Small intestine (tissue), 7 donors: ENCODE results near the gene SIGLEC5. TPM values are rescaled to one million over a fixed set of nuclear protein-coding genes. Genes with fewer than 3 reads are reported as not detected.
A peak's percentile ranks its signal among the peaks of the same experiment; 100 is the strongest.

Experiments
- DNase-seq, 2 donors: peaks; one replicate each; pipeline versions ENCODE4 v3.0.0 to v3.0.0-alpha.2; 2013
- FAIRE-seq: peaks from 2 replicates; lab custom pipeline; 2012; peaks lifted over from hg19 to GRCh38; lab: Jason Lieb, UNC
- H3K27ac ChIP-seq, 3 donors: one replicate each; pipeline ENCODE4 v1.5.1; 2013; ENCODE audit warnings: low read length in 2 of 3, mild to moderate bottlenecking in 2 of 3, control low read depth in 1 of 3, inconsistent platforms in 1 of 3, low read depth in 1 of 3, moderate library complexity in 1 of 3
- H3K27me3 ChIP-seq, 3 donors: one replicate each; pipeline ENCODE4 v1.6.1; 2013; ENCODE audit warnings: low read length in 3 of 3, inconsistent platforms in 1 of 3; ENCODE audit not compliant: control insufficient read depth in 3 of 3, insufficient read depth in 3 of 3
- H3K36me3 ChIP-seq, 3 donors: one replicate each; pipeline ENCODE4 v1.6.1; 2013; ENCODE audit warnings: low read length in 3 of 3, inconsistent platforms in 1 of 3, low read depth in 1 of 3, mild to moderate bottlenecking in 1 of 3, moderate library complexity in 1 of 3; ENCODE audit not compliant: control insufficient read depth in 3 of 3, insufficient read depth in 2 of 3
- H3K4me1 ChIP-seq, 3 donors: one replicate each; pipeline ENCODE4 v1.6.1; 2013; ENCODE audit warnings: low read length in 2 of 3, inconsistent platforms in 1 of 3, low read depth in 1 of 3, mild to moderate bottlenecking in 1 of 3, moderate library complexity in 1 of 3; ENCODE audit not compliant: control insufficient read depth in 3 of 3, insufficient read depth in 2 of 3
- H3K4me3 ChIP-seq, 3 donors: one replicate each; pipeline ENCODE4 v1.5.1; 2013; ENCODE audit warnings: low read length in 3 of 3, control low read depth in 1 of 3, inconsistent platforms in 1 of 3, low read depth in 1 of 3, mild to moderate bottlenecking in 1 of 3, moderate library complexity in 1 of 3
- H3K9me3 ChIP-seq, 2 donors: one replicate each; pipeline ENCODE4 v1.6.1; 2013; ENCODE audit warnings: low read depth in 1 of 2, low read length in 1 of 2; ENCODE audit not compliant: control insufficient read depth in 2 of 2, insufficient read depth in 1 of 2
- WGBS, 3 donors: extraction: QIAGEN DNeasy Blood & Tissue Kit; methylation state at CpG; one replicate each; pipeline ENCODE4 v1.1.7; 2013; 5-methylcytosine and 5-hydroxymethylcytosine counted together
- polyA plus RNA-seq, 4 donors: library from polyadenylated mRNA; stranded (reverse) in 3 of 4; unstranded in 1 of 4; fragments of 200-250 nt in 3 of 4; fragments of 120-200 nt in 1 of 4; gene quantifications; one replicate each; pipeline versions ENCODE4 v1.2.1 to v1.2.3, GENCODE V29; 2013
- donor health status: healthy with polysubstance abuse.
- donor health status: control.
- donor health status: control.
- donor health status: Bipolar disorder and iron deficiency.
- donor health status: healthy.

The SIGLEC5 gene
- polyA plus RNA-seq, 4 donors = 0.06 TPM; not detected in 3

DNA sequence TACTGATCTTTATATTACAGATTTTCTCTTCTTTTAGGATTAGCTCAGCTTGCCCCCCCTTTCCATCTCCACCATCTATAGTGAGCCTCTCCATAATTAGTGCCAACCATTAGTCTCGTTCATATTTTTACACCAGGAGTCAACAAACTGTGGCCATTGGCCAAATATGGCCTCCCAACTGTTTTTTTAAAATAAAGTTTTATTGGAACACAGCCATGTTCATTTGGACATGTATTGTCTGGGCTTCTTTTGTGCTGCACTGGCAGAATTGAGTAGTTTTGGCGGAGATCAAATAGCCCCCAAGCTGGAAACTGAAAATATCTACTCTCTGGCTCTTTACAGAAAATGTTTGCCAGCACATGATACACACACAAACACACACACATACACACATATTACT lies 40.7 kb downstream of the SIGLEC5 start:
- peaks cover 4 to 17% (median 10%) of the 10 kb centered on the region in 3 donors for H3K36me3 ChIP-seq
- H3K27me3 ChIP-seq = no peaks in the 10 kb centered on the region
- DNase-seq (no peak), FAIRE-seq (no peak)
- no peak overlapping the region for H3K4me3 ChIP-seq
- no peak overlapping the region for H3K27ac ChIP-seq
- H3K9me3 ChIP-seq = peaks cover 2 to 18% of the 10 kb centered on the region in 2 donors
- peaks cover 0 to 5% (median 5%) of the 10 kb centered on the region in 3 donors for H3K4me1 ChIP-seq
- WGBS, 3 donors = 95 to 98% (median 98%) methylated on average over 2 of the region's 2 CpGs

DNA sequence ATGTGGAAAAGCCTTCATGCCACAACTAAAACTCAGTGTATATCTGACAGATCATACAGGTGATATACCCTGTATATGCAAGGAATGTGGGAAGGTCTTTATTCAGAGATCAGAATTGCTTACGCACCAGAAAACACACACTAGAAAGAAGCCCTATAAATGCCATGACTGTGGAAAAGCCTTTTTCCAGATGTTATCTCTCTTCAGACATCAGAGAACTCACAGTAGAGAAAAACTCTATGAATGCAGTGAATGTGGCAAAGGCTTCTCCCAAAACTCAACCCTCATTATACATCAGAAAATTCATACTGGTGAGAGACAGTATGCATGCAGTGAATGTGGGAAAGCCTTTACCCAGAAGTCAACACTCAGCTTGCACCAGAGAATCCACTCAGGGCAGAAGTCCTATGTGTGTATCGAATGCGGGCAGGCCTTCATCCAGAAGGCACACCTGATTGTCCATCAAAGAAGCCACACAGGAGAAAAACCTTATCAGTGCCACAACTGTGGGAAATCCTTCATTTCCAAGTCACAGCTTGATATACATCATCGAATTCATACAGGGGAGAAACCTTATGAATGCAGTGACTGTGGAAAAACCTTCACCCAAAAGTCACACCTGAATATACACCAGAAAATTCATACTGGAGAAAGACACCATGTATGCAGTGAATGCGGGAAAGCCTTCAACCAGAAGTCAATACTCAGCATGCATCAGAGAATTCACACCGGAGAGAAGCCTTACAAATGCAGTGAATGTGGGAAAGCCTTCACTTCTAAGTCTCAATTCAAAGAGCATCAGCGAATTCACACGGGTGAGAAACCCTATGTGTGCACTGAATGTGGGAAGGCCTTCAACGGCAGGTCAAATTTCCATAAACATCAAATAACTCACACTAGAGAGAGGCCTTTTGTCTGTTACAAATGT lies 42.7 kb downstream of the SIGLEC5 start:
- H3K36me3 ChIP-seq = peaks cover 4 to 25% (median 12%) of the 10 kb centered on the region in 3 donors
- FAIRE-seq = no peak
- 96 to 98% (median 98%) methylated on average over 9 of the region's 9 CpGs for WGBS, 3 donors

DNA sequence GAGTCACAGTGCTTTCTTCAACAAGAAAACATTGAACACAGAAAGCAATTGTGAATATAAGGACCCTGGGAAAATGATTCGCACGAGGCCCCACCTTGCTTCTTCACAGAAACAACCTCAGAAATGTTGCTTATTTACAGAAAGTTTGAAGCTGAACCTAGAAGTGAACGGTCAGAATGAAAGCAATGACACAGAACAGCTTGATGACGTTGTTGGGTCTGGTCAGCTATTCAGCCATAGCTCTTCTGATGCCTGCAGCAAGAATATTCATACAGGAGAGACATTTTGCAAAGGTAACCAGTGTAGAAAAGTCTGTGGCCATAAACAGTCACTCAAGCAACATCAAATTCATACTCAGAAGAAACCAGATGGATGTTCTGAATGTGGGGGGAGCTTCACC lies 43.4 kb downstream of the SIGLEC5 start:
- peaks cover 4 to 28% (median 12%) of the 10 kb centered on the region in 3 donors for H3K36me3 ChIP-seq
- no peak overlapping the region for H3K27ac ChIP-seq
- 91 to 94% (median 92%) methylated on average over 4 of the region's 4 CpGs for WGBS, 3 donors

More for the DNA sequence above, 42.7 kb downstream of the SIGLEC5 start:
- no peak overlapping the region for H3K27ac ChIP-seq
- H3K4me1 ChIP-seq = no peaks in the 10 kb centered on the region
- DNase-seq = no peak
- no peaks in the 10 kb centered on the region for H3K27me3 ChIP-seq
- H3K9me3 ChIP-seq = peaks cover 2 to 18% of the 10 kb centered on the region in 2 donors
- no peak overlapping the region for H3K4me3 ChIP-seq

DNA sequence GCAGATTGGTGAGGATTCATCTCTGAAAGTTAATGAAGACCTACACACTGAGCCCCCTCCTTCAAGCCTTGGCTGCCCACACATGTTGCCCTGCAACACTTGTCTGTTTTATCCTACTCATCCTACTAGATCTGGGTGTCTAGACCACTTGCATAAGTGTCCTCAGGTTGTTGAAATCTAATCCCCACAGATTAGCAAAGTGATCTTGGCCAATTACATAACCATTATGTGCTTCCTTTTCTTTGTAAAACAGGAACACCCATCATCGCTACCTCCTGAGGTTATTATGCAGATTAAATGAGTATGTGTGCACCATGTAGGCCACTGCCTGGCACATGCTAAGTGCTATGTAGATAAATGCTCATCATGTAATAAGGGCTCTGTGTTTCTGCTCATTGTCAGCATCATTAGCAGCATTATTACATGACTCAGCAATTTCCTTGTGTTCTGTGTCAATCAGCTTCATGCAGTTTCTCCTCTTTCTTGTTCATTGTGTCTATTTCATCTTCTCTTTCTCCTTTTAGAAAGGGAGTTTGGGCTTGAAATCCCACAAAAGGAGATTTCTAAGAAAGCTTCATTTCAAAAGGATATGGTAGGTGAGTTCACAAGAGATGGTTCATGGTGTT lies 44.0 kb downstream of the SIGLEC5 start:
- 92 to 95% (median 93%) methylated on average over 1 of the region's 1 CpG for WGBS, 3 donors
- Histone ChIP-seq H3K4me1 (no peaks in the 10 kb centered on the region), H3K36me3 (peaks cover 8 to 32% (median 12%) of the 10 kb centered on the region in 3 donors), H3K4me3 (no peak overlapping the region), H3K9me3 (peaks cover 2 to 18% of the 10 kb centered on the region in 2 donors), H3K27ac (no peak overlapping the region), H3K27me3 (no peaks in the 10 kb centered on the region)
- DNase-seq = no peak
- FAIRE-seq = no peak

More for the DNA sequence above, 43.4 kb downstream of the SIGLEC5 start:
- Histone ChIP-seq H3K4me1 (no peaks in the 10 kb centered on the region), H3K4me3 (no peak overlapping the region), H3K27me3 (no peaks in the 10 kb centered on the region), H3K9me3 (peaks cover 2 to 18% of the 10 kb centered on the region in 2 donors)
- FAIRE-seq = no peak
- DNase-seq = no peak

DNA sequence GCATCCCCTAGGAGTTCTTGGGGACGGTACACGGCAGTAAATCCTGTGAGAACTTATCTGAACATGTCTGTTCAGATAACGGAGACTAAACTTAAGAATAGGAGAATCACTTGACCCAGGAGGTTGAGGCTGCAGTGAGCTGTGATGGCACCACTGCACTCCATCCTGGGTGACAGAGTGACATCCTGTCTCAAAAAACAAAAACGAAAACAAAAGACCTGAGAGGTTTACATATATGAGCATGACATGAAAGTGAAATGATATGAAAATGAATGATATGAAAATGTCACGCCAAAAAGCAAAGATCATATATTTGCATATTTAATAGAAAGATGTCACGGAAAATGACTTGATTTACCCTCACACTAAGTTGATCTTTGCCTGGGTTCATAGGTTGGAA lies 53.4 kb downstream of the SIGLEC5 start:
- Histone ChIP-seq H3K27me3 (no peaks in the 10 kb centered on the region), H3K27ac (no peak overlapping the region), H3K9me3 (no peaks in the 10 kb centered on the region), H3K4me1 (peaks cover 0 to 6% (median 5%) of the 10 kb centered on the region in 3 donors), H3K4me3 (no peak overlapping the region), H3K36me3 (peaks cover 0 to 16% (median 14%) of the 10 kb centered on the region in 3 donors)
- WGBS, 3 donors = 87 to 94% (median 92%) methylated on average over 6 of the region's 6 CpGs
- no peak for DNase-seq
- FAIRE-seq = no peak

DNA sequence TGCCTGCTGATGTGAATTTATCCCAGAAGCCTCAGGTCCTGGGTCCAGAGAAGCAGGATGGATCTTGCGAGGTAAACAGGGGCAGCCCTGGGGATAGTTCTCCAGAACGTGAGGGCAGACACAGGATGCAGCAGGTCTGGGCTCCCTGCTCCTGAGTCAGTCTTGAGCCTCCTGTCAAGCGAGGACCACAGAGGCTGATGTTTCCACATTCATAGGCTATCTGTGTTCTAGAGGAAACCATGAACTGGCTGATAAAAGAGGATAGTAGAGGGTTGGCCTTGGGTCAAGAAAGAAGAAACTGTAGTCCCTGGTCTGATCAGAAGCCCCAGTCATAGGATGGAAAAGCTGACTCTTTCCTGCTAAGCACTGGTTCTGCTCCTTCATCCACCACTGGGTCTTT lies 56.9 kb downstream of the SIGLEC5 start:
- DNase-seq (no peak), FAIRE-seq (no peak)
- no peaks in the 10 kb centered on the region for H3K27me3 ChIP-seq
- H3K27ac ChIP-seq = no peak overlapping the region
- peaks cover 0 to 9% (median 8%) of the 10 kb centered on the region in 3 donors for H3K36me3 ChIP-seq
- no peak overlapping the region for H3K4me3 ChIP-seq
- peaks cover 0 to 9% (median 7%) of the 10 kb centered on the region in 3 donors for H3K4me1 ChIP-seq
- WGBS, 3 donors = 95 to 100% (median 98%) methylated on average over 3 of the region's 3 CpGs
- H3K9me3 ChIP-seq = no peaks in the 10 kb centered on the region

DNA sequence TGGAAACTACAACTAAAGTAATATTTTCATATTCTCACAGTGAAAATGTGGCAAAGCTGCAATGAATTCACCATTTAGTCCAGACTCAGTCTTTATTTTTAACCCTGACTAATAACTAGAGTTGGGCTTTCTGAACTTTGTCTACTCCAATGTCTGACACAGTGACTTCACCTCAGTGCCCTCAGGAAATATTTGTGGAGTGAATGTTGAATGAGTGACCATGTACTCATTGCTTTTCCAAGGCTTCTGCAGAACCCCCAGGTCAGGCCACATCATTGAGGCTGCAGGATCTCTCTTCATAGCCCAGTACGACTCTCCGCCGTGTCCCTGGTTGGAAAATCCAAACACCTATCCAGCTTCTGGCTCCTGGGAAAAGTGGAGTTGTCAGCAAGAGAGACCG lies 57.3 kb downstream of the SIGLEC5 start:
- Histone ChIP-seq H3K4me1 (peaks cover 0 to 9% (median 7%) of the 10 kb centered on the region in 3 donors), H3K9me3 (no peaks in the 10 kb centered on the region), H3K27ac (no peak overlapping the region), H3K36me3 (peaks cover 0 to 9% (median 7%) of the 10 kb centered on the region in 3 donors), H3K27me3 (no peaks in the 10 kb centered on the region), H3K4me3 (no peak overlapping the region)
- DNase-seq (no peak), FAIRE-seq (no peak)
- 96 to 100% (median 98%) methylated on average over 4 of the region's 4 CpGs for WGBS, 3 donors

DNA sequence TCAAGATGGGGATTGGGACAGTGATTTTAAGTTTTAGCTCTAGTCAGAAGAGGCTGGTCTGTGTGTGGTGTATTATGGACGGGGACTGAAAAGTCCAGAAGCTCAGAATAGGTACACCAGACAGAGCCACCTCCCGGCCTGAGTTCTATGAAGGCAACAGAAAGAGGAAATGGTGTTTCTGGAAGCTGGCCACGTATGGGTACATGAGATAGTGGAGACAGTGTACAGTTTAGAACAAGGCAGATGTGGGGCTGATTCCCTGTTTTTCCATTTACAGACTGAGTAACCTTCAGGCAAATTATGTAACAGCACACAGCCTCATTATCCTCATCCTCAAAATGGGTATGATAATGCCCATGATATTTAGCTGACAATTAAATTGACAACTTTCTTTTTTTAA lies 57.8 kb downstream of the SIGLEC5 start:
- WGBS, 3 donors = 60 to 71% (median 66%) methylated on average over 3 of the region's 3 CpGs
- DNase-seq = no peak

More for the DNA sequence above, 57.8 kb downstream of the SIGLEC5 start:
- peaks cover 0 to 9% (median 7%) of the 10 kb centered on the region in 3 donors for H3K4me1 ChIP-seq
- no peak overlapping the region for H3K27ac ChIP-seq
- H3K4me3 ChIP-seq = peak overlapping the region in 1 of 3 donors; percentile 85
- H3K27me3 ChIP-seq = peaks cover 0 to 2% (median 0%) of the 10 kb centered on the region in 3 donors
- no peak for FAIRE-seq
- H3K9me3 ChIP-seq = no peaks in the 10 kb centered on the region
- H3K36me3 ChIP-seq = peaks cover 0 to 9% (median 7%) of the 10 kb centered on the region in 3 donors
